NCI-H2227 treated with DMSO at 0.1 percent for 48 hours (cell line): ENCODE measurements around the gene FGL2.
"Not testable (repeated sequence)": the region's sequence is repeated elsewhere in the genome, so short reads cannot be mapped to it uniquely, and the experiment has no call there.

Experiments used
- DNase-seq: peaks from one replicate; lab custom pipeline; 2025; lab: John Stamatoyannopoulos, UW

The FGL2 gene

DNA sequence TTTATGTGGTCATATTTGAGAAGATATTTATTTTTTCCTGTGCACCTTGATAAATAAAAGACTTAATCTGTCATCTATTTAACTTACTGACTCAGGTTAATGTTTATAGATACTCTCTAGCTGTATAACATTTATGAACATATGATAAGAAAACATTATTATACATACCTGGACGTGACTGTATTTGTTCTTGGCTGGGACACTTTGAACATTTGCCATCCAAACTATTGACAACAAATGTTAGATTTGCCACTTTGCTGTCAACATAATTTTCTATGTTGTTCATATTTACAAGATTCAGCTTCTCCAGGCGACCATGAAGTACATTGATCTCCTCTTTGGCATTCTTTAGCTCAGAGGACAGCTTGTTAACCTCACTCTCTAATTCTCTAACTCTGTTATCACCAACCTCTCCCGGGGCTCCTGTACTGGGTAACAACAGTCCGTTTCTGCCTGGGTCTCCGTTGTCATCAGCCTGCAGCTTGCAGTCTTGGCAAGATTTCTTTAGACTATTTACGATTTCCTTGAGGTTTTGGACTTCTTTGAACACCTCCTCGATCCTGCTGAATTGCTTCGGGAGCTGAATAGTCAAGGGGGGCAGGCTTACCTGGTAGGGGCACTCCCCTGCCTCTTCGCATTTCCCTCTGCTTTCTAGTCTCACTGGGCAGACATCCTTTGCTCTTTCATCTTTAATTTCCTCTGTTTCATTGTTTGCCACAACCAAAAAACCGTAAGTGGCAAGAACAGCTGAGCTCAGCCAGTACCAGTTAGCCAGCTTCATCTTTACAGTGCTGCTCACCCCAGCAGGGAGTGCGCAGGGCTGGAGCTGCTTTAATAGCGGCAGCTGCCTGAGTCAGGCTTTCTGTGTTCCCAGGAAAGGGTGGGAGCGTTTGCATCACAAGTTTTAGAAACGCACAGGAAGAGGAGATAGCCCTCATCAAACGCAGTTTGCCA is at the start of gene FGL2:
Gene FGL2 (minus strand): TSS at position 807 of the 954 bp plus-strand sequence. CDS start 26 bp downstream, at position 781.
- peak; percentile 57 for DNase-seq

DNA sequence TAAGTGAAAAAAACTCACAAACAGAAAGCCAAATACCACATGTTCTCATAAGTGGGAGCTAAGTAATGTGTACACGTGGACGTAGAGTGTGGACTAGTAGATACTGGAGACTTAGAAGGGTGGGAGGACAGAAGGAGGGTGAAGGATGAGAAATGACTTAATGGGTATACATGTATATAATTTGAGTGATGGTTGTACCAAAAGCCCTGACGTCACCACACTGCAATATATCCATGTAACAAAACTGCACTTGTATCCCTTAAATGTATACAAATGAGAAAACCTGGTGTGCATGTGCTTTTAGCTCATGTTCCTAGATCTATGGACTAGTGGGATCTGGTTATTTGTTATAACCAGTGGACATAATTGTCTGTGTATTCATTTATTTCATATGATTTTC is 48.5 kb upstream of the FGL2 start:
- DNase-seq: no peak

DNA sequence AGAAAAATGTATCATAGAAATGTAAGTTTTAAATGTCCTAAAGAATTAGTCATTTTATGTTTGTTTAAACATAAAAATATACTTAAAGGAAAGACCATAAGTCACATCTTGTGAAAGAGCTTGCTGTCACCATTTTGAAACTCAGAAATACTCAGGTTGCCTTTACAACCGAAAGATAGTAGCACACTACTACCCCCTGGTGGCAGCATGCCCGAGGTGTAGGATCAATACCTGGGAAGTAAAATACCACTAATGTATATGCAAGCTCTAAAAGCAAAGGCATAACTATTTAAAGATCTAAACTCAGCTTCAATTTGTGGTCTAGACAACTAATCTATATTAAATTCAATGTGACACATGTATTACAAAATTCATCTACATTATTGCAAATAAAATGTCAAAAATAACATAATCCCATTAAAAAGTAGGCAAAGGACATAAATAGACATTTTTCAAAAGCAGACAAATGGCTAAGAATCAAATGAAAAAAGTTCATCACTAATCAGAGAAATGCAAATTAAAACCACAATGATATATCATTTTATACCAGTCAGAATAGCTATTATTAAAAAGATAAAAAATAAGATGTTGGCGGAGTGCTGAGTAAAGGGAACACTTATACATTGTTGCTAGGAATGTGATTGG is 47.7 kb upstream of the FGL2 start:
- peak; percentile 78 for DNase-seq

GRCh38 chr7:77246026-77246640 is 46.5 kb upstream of the FGL2 start:
- no peak for DNase-seq

- DNase-seq: no peak
These were observed 45.6 kb upstream of the FGL2 start for GRCh38 chr7:77245015-77245755.

DNA sequence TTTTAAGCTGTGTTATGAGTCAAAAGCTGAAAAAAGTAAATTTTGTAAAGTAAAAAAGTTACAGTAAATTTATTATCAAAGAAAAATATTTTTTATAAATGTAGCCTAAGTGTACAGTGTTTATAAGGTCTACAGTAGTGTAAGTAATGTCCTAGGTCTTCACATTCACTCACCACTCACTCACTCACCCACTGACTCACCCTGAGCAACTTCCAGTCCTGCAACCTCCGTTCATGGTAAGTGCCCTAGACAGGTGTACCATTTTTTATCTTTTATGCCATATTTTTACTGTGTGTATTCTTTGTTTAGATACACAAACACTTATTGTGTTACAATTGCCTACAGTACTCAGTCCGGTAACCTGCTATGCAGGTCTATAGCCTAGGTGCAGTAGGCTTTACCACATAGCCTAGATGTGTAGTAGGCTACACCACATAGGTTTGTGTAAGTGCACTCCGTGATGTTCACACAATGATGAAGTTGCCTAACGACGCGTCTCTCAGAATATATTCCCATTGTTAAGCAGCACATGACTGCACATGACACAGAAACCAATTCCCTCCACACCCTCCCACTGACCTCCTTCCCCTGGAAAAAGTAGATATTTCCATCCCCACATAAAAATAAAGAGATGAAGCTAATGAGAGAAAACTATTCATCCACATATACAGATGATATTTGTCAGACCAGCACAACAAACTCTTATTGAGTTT is 44.8 kb upstream of the FGL2 start:
- DNase-seq: no peak

DNA sequence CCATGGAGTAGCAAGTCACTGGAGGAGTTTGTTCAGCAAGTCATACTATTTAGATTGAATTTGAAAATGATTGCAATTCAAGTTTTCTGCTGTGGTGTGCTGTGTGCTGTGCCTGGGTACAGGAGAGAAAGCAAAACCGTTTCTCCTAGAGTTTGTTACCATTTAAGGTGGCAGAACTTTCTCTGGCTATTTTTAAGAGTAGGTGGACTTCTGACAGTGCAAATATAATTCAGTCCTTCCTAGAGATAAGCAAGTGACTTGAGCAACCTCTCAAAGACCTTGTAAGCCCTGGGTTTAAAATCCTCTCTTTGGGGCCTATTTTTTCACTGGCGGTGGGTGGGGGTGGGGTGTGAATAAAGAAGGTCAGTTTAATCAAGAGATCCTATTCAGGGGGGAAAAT is 42.9 kb upstream of the FGL2 start:
- DNase-seq: no peak

DNA sequence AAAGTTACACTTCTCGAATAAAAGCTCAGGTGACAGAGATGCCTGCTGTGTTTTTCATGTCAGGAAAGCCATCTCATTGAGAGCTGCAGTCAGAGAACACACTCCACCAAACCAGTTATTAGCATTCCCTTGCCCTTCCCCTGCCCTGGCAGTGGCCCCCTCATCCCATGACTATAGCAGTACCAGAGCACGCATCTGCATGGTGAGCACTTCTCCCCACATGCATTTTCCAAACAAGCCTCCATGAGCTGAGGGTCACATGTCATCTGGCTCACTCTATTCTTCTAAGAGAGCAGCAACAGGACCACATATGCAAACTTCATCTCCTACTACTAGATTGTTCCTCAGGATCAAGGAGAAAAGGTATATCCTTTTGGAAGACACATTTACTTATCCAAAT is 42.4 kb upstream of the FGL2 start:
- no peak for DNase-seq

- no peak for DNase-seq
These were observed 39.9 kb upstream of the FGL2 start for GRCh38 chr7:77239471-77239870.

DNA sequence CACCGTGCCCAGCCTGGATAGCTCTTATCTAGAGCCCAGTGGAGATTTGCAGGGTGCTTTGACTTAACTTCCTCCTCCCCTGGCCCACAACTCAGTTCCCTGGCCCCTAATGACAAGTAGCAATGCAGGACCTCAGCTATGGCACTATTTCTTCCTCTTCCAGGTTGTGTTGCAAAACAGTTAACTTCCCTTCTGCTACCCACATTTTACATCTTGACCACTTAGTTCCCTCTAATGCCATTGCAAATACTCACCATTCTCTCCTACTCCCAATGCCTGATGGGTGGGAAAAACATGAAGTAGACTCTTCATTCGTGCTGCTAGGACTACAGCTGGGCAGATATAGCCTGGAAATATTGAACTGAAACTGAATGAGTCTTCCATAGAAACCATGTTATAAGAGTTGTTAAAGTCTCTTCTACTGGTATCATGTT is 39.1 kb upstream of the FGL2 start:
- no peak for DNase-seq

- DNase-seq: no peak
These were observed 35.7 kb upstream of the FGL2 start for GRCh38 chr7:77235276-77235675.

- DNase-seq: no peak
These were observed 32.8 kb upstream of the FGL2 start for GRCh38 chr7:77232467-77232866.

- DNase-seq: not testable (repeated sequence)
These were observed 29.2 kb upstream of the FGL2 start for GRCh38 chr7:77228795-77229194.

DNA sequence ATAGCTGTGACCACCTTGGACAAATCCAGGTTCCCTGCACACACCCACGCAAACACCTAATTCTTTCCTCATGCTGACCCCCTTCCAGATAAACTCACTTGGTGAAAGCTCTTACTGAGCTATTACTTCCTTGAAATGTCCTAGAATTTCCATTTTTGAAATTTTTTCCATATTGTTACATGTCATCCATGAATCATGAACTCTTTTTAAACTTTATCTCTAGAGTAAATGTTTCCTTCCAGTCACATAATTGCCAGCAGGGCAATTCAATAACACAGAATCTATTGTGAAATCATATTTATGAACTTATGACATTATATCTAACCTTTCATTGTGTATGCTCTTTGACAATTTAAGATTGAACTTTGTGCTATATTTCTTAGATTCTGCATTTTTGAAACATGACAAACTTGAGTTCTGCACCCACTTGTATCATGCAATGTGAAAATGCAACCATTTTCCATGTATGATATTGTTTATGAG is 26.8 kb upstream of the FGL2 start:
- no peak for DNase-seq

GRCh38 chr7:77223261-77223660 is 23.6 kb upstream of the FGL2 start:
- DNase-seq: no peak

- no peak for DNase-seq
These were observed 23.2 kb upstream of the FGL2 start for GRCh38 chr7:77222819-77223218.

DNA sequence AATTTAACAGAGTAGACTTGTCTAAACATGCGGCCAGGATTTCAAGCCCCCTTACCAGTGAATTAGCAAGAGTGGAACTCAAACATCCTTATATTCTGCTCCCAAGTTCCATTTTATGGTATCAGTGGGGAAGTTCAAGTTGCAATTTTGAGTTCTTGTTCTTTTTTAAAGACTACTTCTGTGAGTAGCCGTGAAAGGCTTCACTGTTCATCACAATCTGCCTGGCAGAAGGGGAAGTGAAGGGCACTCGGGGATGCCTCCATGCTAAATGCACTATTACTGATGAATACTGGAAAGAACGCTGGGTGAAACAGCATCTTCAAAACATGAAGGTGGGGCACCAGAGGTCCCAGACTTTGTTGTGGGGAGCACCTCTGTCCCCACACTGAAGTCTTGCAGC is 22.4 kb upstream of the FGL2 start:
- no peak for DNase-seq

DNA sequence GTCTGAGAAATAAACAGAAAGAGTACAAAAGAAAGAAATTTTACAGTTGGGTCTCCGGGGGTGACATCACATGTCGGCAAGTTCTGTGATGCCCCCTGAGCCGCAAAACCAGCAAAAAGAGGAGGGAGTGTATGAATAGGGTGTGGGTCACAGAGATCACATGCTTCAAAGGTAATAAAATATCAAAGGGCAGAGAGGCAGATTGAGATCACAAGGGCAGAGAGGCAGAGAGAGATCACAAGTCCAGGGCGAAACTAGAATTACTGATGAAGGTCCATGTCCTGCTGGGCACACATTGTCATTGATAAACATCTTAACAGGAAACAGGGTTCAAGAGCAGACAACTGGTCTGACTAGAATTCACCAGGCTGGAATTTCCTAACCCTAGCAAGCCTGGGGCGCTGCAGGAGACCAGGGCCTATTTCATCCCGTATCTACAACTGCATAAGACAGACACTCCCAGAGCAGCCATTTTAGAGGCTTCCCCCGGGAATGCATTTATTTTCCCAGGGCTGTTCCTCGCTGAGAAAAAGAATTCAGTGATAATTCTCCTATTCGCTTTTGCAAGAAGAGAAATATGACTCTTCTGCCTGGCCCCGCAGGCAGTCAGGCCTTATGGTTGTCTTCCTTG is 20.2 kb upstream of the FGL2 start:
- not testable (repeated sequence) for DNase-seq

DNA sequence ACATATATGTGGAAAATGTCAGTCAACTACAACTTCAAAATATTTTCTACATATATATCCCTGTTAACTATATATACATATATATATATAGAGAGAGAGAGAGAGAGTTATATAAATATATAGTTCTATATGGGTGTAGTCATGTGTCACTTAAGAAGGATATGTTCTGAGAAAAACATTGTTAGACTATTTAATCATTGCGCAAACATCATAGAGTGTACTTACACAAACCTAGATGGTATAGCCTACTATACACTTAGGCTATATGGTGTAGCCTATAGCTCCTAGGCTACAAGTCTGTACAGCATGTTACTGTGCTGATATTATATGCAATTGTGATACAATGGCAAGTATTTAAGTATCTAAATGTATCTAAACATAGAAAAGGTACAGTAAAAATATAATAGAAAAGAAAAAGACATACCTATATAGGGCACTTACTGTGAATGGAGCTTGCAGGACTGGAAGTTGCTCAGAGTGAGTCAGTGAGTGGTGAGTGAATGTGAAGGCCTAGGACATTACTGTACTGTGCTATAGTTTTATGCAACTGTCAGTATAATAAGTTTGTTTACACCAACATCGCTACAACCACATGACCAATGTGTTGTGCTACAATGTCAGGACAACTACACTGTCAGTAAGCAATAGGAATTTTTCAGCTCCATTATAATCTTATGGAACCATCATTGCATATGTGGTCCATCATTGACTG is 18.0 kb upstream of the FGL2 start:
- no peak for DNase-seq

DNA sequence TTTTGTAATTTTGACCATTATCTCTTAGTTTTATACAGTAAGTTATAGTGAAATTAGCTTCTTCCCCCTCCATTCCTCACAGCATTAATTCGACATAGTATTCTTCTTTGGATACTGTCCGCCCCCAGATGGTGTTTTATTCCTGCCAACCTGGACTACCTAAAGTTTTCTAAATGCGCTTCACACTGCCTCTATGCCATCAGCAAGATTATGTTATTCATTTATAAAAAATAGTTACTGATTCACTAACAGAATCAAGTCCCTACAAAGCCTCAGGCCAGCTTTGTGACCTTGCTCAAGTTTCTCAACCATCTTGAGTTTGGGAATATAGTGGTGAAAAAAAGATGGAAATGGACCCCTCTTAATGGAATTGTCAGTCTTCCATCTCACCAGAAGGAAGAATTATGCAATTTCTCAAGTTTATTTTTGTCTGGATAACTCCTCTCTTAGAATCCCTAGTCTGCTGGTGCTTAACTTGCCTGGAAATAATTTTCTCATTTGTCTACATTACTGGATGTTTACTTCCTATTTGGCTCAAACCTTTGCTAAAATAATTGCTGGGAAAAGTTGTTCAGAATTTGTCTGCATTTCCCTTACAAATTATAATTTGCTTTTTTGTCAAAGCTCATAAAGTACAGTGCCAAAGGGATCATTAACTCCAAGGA is 16.7 kb upstream of the FGL2 start:
- no peak for DNase-seq
